Measurements from ENCODE around the gene ZDHHC18.

GRCh38 chr1:26826261-26827105 lies at the start of gene ZDHHC18:
- peak; percentile 21 to 56 for TF ChIP-seq POLR2A (IDR thresholded peaks at IDR 0.05)
- TF ChIP-seq CTCF (IDR thresholded peaks at IDR 0.05) = peak in 3 of 4 experiments; percentile 67 to 75 (median 71)
